ENCODE results near the gene TRPV2.

GRCh38 chr17:16374146-16374938, 41.0 kb upstream of the TRPV2 start:
- TF ChIP-seq GATA2 (IDR thresholded peaks at IDR 0.05; ENCODE audit: low read depth, low read length): no peak
- no peak for TF ChIP-seq GATA3 (IDR thresholded peaks at IDR 0.05; ENCODE audit: low read depth, low read length)
